ENCODE data around the gene SGCE.

DNA sequence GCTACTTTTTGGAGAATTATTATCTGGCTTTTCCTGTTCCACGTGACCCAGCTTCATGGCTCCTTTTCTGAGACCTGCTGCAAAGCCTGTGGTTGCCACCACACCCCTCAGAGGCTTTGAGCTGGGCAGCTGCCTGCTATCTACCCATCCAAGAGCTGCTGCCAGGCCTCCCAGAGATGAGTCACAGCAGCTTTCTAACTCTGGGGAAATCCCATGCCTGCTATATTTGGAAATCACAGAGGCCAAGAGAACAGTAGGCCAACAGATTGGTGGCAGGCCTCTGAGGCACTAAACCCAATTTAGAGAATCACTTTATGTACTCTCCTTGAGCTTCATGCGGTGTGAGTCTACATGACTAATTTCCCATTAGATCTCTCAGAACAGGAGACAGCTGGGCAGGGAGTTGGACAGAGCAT is 35.2 kb downstream of the SGCE start:
- TF ChIP-seq, protein P1, sequence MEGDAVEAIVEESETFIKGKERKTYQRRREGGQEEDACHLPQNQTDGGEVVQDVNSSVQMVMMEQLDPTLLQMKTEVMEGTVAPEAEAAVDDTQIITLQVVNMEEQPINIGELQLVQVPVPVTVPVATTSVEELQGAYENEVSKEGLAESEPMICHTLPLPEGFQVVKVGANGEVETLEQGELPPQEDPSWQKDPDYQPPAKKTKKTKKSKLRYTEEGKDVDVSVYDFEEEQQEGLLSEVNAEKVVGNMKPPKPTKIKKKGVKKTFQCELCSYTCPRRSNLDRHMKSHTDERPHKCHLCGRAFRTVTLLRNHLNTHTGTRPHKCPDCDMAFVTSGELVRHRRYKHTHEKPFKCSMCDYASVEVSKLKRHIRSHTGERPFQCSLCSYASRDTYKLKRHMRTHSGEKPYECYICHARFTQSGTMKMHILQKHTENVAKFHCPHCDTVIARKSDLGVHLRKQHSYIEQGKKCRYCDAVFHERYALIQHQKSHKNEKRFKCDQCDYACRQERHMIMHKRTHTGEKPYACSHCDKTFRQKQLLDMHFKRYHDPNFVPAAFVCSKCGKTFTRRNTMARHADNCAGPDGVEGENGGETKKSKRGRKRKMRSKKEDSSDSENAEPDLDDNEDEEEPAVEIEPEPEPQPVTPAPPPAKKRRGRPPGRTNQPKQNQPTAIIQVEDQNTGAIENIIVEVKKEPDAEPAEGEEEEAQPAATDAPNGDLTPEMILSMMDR (conservative IDR thresholded peaks at IDR 0.05; ENCODE audit: low read depth, low read length): no peak
- TF ChIP-seq EZH2phosphoT487 (IDR thresholded peaks at IDR 0.05; ENCODE audit: borderline replicate concordance, low read length) (no peak), EZH2 (IDR thresholded peaks at IDR 0.05; ENCODE audit: low read length, unreplicated experiment) (no peak)
